Medulla oblongata (tissue), 1 donor: Measurements from ENCODE around the gene CERS6.
"Not testable (repeated sequence)": the region's sequence is repeated elsewhere in the genome, so short reads cannot be mapped to it uniquely, and the experiment has no call there.

ENCODE experiments used
- DNase-seq: peaks from one replicate; pipeline ENCODE4 v3.0.0-alpha.2; 2015; ENCODE audit errors: extremely low spot score

CERS6 gene

DNA sequence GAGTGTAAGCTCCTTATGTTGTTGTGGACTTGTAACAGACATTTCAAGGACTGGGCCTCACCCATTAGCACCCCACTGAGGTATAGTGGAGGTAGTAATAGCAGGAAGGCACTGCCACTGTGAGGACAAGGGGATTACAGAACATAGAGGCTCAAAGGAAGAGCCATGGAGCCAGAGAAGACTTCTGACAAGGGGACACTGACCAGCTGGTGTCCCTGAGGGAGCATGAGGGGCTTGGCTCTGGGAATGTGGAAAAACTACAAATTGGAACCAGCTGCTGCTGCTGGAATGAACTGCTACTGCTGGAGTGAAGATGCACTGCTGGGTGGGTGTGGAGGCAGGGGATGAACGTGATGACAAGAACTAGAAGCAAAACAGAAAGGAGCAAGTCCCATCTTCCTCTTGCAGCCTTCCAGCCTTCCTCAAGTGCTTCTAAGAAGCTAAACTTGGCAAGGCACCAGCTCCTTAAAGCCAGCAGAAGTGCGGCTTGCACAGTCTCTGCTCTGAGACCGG is 179.0 kb downstream of the CERS6 start:
- peak; percentile 71 for DNase-seq

DNA sequence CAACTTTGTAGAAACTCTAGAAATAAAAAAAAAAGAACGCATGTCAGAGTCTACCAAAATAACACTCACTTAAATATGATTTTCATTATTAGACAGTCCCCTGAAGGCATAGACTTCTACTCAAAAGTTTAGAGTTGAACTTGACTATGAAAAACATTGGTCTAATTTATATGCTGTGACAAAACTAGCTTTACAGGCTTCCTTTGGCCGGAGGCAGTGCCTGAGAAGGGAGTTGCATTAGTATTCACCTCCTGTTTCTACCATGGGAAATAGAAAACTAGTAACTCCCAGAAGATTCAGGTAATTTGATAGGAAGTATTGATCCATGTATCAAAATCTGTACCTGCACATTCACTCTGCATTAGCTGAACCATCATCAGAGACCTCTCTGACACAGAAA is 182.9 kb downstream of the CERS6 start:
- no peak for DNase-seq

DNA sequence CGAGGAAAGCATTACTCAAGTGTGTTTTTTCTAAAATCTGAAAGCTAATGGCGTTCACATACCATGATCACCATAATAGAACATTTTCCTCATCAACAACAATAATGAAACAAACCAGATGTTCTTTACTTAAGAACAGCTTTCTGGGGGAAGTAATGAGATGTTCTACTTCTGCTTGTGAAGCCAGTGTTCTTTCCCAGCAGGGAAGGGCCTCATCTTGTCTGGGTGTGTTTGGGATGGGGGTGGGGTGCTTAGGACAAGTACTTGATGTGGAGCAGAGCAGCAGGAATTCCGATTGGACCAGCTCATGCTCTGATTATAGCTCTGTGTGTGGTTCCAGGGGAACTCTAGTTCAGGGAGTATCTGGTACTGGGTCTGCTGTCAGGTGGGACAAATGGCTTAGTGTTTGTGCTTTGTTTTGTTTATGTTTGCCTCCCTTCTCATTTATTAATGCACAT is 183.4 kb downstream of the CERS6 start:
- DNase-seq: no peak

DNA sequence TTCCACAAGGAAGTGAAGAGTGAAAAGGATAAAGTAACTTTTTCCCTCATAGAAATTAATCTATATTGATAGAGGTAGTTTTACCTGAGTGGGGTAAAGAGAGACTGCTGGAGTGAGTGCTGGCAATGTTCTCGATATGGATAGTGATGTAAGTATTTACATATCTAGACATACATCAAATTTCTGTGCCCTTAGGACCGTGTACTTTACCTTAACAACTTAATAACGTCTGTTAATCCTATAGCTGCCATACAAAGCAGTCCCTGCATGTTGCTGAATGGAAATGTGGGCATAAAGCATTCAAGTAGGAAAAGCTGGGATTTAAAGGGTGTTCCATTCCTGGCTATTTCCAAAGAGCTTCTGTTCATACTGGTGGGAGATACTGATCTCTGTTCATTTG is 184.0 kb downstream of the CERS6 start:
- DNase-seq: no peak

DNA sequence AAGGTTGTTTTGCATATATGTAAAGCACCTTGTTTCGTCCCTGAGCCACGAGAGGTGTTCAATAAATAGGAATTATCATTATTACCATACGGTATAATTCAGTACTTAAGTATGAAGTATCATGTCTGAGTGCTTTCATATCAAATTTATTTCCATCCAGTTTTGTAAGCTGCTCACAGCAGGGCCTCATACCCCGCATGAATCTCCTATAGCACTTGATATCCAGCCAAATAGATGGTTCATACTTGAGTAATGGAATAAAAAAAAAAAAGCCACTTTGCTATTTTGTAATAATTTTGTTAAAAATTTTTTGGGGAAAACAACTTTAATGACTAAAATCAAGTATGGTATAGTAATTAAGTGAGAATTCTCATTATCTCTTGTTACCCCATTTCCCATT is 185.6 kb downstream of the CERS6 start:
- no peak for DNase-seq

DNA sequence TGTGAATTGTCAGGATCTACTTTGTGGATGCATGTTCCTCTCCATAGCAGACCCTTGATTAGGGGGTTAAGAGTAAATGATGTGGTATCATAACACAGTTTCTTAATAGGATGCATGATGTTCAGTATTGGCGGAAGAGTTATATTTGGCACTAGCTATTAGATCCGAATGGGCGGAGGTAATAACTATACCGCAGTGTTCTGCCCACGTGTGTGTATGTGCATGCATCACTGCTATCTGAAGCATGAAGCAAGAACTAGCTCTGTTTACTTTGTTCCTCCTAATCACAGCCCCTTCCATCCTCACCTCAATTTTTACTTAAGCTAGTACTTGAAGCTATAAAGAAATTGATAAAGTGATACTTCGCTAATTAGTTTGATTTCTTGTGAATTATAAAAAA is 186.8 kb downstream of the CERS6 start:
- no peak for DNase-seq

DNA sequence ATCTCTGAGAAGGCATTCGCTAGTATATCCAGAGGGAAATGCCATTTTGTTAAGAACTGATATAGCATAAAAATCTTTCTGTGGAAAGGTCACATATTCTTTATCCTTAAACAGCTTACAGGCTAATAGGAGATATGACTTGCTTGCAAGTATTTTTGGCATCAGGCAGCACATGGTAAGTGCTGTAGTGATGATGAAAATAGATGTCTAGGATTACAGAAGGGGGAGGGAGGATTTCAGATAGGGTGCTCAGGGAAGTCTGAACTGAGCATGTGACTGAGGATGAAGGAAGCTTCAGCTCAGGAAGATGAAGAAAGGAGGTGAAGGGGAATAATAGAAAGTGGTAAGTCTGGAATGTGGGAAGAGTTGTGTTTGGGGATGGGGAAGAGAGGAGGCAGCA is 187.9 kb downstream of the CERS6 start:
- no peak for DNase-seq

DNA sequence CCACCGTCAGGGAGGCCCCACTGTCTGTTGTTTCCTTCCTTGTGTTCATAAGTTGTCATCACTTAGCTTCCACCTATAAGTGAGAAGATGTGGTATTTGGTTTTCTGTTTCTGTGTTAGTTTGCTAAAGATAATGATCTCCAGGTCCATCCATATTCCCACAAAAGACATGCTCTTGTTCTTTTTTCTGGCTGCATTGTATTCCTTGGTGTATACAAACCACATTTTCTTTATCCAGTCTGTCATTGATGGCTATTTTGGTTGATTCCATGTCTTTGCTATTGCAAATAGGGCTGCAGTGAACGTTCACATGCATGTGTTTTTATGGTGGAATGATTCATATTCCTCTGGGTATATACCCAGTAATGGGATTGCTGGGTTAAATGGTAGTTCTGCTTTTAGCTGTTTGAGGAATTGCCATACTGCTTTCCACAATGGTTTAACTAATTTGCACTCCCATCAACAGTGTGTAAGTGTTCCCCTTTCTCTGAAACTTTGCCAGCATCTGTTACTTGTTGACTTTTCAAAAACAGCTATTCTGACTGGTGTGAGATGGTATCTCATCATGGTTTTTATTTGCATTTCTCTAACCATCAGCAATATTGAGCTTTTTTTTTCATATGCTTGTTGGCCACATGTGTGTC is 189.7 kb downstream of the CERS6 start:
- no peak for DNase-seq

DNA sequence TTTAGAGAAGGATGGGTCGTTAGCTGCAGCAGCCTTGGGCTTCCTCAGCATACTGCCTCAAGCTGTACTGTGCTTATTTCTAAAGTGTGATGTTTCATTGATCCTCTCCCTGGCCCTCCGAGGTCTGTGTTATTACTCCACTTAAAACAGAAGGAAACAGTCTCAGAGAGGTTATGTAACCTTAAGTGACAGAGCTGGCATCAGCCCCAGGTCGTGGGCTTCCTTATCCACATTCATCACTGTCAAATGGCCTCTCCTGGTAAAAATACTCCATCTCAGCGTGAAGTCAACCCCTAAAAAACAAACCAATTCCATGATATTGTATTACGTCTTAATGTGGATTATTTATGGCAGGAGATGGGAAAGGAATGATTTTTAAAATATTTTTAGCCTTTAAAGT is 193.0 kb downstream of the CERS6 start:
- no peak for DNase-seq

DNA sequence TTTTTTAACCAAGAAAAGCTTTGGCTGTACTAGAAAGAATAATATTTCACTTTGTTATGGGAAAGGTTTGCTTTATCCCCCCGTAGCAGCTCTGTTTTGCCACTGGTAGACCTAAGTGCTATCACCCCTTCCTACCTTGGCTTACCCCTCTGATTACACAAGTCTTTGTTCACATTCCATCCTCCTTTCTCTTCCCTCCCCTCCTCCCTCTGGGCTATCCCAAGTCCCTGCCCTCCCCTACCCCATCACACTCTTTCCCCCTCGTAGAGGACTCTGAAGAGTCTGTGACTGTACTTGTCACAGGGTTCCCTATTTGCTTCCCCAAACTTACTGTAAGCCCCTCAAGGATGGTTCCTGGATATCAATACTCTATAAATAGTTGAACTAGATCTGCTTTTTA is 193.5 kb downstream of the CERS6 start:
- no peak for DNase-seq

DNA sequence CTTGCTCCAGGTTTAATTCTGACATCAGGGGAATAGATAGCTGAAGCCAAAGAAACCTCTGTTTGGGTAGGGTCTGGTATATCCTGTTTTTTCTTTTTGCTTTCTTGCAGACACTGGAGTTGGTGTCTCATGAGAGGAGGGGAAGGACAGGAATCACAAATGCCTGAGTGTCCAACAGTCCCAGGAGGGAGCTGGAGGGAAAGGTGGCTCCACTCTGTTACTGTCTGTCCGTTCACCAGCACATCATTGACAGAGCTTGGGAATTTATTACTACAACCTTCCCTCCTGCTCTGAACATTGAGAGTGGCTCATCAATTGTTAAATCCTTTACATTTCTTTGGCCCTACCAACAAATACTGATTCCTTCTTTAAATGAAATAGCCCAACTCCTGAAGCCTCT is 194.1 kb downstream of the CERS6 start:
- no peak for DNase-seq

DNA sequence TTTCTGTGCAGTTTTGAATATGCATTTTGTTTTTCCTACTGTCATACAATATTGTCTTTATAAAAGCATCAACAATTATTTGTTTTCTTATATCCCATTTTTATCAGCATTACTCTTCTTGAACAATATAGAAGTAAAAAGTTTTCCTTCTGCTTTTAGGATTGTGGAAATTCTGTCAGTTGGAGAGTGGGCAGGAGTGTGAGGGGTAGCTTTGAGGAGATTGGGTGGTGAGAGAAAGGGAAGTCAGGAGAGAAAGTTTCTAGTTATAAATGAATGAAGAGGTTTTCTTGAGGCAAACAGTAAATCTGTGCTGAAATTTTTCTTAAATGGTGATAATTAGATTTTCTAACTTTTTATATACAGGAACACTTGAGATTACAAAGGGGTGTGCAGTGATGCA is 194.7 kb downstream of the CERS6 start:
- DNase-seq: no peak

DNA sequence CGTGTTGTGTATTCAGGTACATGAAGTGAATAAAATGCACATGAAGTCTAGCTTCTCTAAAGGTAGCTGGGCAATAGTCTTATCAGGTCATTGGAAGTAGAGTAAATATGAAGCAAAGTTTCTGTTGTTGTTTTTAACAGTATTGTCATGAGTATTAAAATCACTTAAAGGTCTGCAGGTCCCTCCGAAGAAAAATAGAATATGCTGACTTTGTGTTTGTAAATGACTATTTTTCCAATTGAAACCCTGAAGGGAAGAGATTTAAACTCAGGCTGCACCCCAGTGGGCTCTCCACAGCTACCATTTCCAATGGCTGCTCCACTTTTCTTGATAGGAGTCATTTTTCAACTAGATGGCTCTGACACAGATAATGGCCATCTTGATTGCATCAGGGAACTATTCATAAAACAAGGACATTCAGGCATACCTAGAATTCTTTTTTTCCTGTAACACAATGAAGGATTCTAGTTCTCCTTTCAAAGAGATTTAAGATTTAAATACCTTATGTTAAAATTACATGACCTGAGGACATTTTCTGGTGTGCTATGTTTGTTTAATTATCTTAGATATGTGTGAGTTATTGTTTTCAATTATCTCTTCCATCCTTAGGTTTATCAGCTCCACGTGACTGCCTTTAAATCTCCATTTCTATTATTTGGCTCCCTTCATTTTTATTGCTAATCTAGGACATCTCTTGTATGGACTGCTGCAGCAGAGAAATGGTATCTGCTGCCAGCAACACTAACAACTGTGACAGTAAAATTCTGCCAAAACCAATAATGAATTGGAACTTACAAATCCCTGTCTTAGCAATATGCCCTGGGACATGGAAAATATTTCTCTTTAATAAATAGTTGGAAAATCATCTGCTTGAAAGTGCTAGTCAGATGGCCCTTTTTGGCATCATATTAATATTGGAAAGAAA is 197.2 kb downstream of the CERS6 start:
- no peak for DNase-seq

DNA sequence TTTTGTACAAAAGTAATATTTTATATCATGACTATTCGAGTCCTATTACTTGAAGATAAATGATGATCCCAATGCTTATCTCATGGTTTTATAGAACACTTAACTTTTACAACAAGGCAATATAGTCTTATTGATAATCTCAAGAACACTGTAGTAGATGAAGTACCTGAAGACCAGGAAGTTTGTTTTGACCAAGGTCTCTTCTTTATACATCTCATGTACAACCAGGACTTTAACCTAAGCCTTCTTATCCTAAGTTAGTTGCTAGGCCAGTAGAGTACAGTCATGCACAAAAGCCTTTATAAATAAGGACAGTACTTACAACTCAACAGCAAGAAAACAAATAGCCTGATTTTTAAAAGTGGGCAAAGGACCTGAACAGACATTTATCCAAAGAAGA is 198.6 kb downstream of the CERS6 start:
- no peak for DNase-seq

DNA sequence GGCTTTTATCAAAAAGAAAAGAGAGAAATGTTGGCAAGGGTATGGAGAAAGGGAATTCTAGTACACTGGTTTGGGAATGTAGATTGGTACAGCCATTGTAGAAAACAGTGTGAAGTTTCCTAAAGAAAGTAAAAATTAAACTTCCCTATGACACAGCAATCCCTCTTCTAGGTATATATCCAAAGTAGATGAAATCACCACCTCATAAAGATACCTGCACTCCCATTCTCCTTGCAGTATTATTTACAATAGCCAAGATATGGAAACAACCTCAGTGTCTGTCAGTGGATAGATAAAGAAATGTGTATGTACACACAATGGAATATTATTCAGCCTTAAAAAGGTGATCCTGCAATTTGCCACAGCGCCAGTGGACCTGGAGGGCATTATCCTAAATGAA is 199.1 kb downstream of the CERS6 start:
- no peak for DNase-seq

DNA sequence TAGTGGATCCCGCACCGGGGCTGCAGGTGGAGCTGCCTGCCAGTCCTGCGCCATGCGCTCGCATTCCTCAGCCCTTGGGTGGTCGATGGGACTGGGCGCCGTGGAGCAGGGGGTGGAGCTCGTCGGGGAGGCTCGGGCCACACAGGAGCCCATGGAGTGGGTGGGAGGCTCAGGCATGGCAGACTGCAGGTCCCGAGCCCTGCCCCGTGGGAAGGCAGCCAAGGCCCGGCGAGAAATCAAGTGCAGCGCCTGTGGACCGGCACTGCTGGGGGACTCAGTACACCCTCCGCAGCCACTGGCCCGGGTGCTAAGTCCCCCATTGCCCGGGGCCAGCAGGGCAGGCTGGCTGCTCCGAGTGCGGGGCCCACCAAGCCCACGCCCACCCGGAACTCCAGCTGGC is 201.3 kb downstream of the CERS6 start:
- not testable (repeated sequence) for DNase-seq

DNA sequence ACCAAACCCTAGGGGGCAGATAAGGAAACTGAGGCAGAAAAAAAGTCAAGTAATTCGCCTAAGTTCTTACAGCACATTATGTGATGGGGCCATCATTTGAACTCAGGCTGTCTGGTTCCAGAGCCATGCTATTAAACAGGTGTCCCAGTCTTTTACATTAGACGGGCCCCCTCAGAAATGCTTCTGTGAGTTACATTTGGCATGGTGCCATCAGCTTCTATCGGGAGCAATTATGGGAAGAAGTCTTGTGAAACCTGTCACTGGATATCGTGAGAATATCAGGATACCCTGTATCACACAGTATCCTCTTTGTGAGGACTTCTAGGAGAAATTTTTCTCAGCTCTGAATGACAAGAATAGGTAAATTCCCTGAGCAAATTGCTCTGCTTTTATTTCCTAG is 202.6 kb downstream of the CERS6 start:
- no peak for DNase-seq

DNA sequence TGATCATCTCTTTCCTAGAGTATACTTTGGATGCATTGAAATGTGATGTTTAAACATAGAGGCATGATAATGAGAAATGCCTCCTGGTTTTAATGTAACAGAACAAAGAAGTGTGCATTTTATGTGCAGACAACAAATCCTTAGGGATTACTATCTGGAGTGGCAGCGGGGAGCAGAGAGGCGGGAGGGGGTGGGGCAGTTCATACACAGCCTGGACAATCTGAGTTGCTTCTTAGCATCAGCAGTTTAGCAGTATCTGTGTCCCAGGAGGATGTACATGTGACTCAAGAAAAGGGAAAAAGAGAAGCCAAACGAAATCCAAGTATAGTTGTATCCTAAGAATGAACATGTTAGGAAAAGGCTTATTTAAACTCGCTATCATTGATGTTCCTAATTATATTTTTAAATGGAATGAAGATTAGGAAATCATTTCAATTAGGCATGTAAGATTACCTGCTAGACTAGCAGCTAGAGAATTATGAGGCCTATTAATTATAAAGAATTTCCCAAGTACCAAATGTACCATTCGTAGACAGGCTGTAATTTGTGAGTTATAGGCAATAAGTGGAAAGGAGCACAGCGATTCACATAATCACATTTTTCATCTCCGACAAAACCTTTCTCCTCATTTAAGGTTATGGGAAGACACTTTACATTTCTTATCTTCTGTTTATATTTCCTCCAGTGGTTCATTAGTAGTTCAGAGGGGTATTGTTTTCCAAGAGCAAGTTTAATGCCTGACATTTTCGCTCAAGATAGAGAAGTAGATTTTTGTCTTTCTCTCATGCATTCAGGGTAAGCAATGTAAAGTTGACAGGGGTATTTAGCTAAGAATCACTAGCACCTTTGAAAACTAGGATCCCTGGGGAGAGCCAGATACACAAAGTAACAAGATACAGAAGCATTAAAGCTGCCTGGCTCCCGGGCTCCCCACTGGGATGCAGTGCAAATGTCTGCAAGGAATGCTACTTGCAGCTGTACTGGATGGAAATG is 205.1 kb downstream of the CERS6 start:
- no peak for DNase-seq

DNA sequence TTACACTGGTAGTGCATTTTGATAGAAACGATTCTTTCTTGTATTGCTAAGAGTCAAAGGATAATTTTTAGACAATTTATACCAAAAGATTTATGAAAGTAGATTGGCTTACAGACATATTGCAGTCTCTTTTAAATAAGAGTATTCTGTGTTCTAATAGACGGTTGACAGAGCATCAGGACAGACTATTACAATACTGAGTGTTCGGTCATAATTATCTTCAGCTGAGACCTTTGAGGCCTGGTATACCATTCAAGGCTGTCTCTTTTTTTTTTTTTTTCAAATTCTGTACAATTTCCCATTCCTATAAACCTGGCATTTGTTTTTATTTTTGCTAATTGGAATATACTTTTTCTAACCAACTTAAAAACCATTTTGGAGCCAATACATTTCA is 205.8 kb downstream of the CERS6 start:
- no peak for DNase-seq

DNA sequence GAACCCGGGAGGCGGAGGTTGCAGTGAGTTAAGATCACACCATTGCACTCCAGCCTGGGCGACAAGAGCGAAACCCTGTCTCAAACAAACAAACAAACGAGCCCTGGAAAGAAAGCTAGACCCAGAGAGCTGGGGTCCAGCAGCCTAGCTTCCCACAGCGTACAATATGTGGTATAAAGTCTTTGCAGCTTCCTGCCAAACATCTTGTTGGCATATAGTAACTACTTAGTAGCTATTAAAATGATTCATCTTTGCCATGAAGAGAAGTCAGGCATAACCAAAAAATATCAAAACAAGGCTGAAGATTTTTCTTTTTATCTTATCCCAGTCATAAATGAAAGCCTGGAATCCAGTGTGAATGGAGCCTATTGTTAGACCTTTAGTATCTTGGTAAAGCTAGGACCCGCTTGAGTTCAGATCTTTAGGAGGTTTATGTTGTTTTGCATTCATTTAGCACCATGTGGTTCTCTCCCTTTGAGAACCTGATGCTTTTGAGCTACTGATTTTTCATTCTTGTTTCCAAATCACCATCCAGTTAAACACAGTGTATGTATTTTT is 206.7 kb downstream of the CERS6 start:
- DNase-seq: no peak

DNA sequence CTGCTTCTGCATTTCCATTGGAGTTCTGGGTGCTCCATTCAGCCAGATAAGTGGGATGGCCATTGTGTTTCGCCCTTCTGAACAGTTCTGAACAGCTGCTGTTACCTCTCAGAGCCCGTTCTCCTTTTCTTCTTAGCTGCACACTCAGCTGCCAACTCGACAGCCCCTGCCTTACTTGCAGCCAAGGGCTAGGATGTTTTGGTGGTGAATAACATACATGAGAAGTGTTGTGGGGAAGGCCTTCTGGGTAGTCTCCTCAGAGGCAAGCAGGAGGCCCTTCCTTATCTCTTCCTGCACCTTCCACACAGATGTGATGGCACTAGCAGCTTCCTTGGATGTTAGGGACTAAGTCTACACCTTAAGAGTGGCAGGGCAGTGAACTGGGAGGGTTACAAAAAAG is 207.9 kb downstream of the CERS6 start:
- DNase-seq: no peak

DNA sequence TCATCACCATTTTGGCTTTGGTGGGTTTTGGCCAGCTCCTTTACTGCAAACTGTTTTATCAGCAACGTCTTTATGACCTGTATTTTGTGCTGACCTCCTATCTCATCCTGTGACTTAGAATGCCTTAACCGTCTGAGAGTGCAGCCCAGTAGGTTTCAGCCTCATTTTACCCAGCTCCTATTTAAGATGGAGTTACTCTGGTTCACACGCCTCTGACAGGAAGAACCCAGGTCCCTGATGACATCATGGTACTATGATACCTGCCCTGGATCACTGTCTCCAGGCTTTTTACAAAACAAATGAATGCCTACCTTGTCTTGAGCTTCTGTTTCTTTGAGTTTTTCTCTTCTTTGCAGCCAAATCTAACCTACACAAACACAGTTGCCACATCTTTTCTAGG is 208.6 kb downstream of the CERS6 start:
- not testable (repeated sequence) for DNase-seq
